Measurements from ENCODE around the gene AP5S1. TPM values are rescaled to one million over a fixed set of nuclear protein-coding genes. Genes with fewer than 3 reads are reported as not detected.

Gene AP5S1
- total RNA-seq, 2 donors from 2014 or later: 14.6 to 17.3 TPM

DNA sequence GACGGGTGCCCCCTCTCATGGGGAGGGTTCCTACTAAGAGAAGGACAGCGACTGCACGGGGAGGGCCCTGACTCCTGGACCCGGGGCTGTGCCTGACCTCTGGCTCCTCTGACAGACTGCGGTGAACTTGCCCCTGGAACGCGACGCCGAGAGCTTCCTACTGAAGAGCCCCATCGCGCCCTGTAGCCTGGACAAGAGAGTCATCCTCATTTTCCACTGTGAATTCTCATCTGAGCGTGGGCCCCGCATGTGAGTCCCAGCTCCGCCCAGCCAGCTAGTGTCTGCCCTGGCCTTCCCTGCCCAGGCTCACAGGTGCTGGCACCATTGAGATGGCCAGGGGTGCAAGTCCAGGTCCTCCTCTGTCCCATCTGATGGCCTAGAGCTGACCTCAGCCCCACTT lies 17.1 kb upstream of the AP5S1 start:
- DNase-seq (ENCODE audit: low spot score): no peak
- no peaks in the 10 kb centered on the region for H3K9me3 ChIP-seq
- no peaks in the 10 kb centered on the region for H3K27me3 ChIP-seq
- H3K27ac ChIP-seq: no peak overlapping the region
- no peak for TF ChIP-seq CTCF (IDR thresholded peaks at IDR 0.05)
- peaks cover 0 to 42% of the 10 kb centered on the region in 2 donors for H3K4me1 ChIP-seq
- no peak overlapping the region for H3K4me3 ChIP-seq
- H3K36me3 ChIP-seq: peaks cover 35% of the 10 kb centered on the region

DNA sequence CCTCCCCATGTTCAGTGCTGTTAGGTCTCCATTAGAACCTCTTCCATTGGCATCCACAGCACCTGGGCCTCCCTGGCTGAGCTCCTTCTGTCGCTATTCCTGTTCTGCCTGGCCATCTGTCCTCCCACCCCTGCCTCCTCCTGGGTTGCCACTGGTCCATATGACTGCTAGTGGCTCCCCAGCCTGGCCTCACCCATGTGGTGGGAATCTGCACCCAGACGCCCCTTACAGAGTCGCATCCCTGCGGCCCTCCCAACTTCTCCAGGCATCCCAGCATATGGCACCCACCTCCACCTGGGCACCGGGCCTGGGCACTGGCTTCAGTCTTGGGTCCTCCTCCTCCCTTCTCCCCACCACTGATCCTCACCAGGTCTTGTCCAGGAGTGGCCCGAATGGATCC lies 16.5 kb upstream of the AP5S1 start:
- DNase-seq (ENCODE audit: low spot score): no peak
- Histone ChIP-seq H3K36me3 (peaks cover 35% of the 10 kb centered on the region), H3K9me3 (no peaks in the 10 kb centered on the region), H3K4me1 (peaks cover 0 to 42% of the 10 kb centered on the region in 2 donors), H3K4me3 (no peak overlapping the region), H3K27me3 (no peaks in the 10 kb centered on the region), H3K27ac (no peak overlapping the region)
- no peak for TF ChIP-seq CTCF (IDR thresholded peaks at IDR 0.05)

DNA sequence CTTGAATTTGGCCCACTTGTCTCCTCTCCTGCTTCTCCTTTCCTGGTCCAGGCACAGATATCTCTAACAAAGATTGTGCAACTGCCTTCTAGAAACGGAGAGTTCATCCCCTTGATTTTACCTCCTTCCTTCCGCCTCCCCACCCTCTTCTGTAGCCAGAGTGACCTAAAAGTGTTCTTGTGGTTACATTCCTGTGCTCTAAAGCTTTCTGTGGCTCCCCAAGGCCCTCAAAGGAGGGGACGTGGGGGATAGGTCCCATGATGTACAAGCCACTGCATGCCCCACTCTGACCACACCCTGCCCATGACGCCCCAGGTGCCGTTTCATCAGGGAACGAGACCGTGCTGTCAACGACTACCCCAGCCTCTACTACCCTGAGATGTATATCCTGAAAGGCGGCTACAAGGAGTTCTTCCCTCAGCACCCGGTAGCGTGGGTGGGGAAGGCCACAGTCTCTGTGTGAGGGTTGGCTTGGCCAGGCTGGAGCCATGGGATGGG lies 16.0 kb upstream of the AP5S1 start:
- DNase-seq (ENCODE audit: low spot score): no peak
- Histone ChIP-seq H3K9me3 (no peaks in the 10 kb centered on the region), H3K27ac (no peak overlapping the region), H3K4me3 (no peak overlapping the region), H3K27me3 (no peaks in the 10 kb centered on the region), H3K4me1 (peaks cover 0 to 38% of the 10 kb centered on the region in 2 donors), H3K36me3 (peaks cover 35% of the 10 kb centered on the region)
- no peak for TF ChIP-seq CTCF (IDR thresholded peaks at IDR 0.05)

- peak overlapping the region in 1 of 2 donors; percentile 12 for H3K27ac ChIP-seq
- peaks cover 35% of the 10 kb centered on the region for H3K36me3 ChIP-seq
- H3K4me3 ChIP-seq: no peak overlapping the region
- H3K9me3 ChIP-seq: no peaks in the 10 kb centered on the region
- H3K27me3 ChIP-seq: no peaks in the 10 kb centered on the region
- H3K4me1 ChIP-seq: peaks cover 0 to 38% of the 10 kb centered on the region in 2 donors
- no peak for DNase-seq (ENCODE audit: low spot score)
- TF ChIP-seq CTCF (IDR thresholded peaks at IDR 0.05): no peak
Measured at GRCh38 chr20:3804781-3805180, 15.6 kb upstream of the AP5S1 start.

DNA sequence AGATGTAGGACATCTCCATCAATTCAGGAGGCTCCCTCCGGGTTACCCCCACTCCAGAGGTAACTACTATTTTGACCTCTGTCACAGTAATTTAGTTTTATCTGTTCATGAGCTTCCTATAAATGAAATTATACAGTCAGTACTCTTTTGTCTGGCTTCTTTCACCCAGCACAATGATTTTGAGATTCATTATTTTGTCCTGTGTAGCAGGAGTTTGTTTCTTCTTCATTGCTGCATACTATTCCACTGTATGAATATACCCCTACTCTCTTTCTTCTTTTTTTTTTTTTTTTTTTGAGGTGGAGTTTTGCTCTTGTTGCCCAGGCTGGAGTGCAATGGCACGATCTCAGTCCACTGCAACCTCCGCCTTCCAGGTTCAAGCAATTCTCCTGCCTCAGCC lies 11.8 kb upstream of the AP5S1 start:
- H3K9me3 ChIP-seq: no peaks in the 10 kb centered on the region
- peak overlapping the region; percentile 94 to 96 for H3K27ac ChIP-seq
- no peak overlapping the region for H3K4me3 ChIP-seq
- no peaks in the 10 kb centered on the region for H3K27me3 ChIP-seq
- H3K36me3 ChIP-seq: peaks cover 8% of the 10 kb centered on the region
- H3K4me1 ChIP-seq: peaks cover 0 to 68% of the 10 kb centered on the region in 2 donors
- no peak for TF ChIP-seq CTCF (IDR thresholded peaks at IDR 0.05)
- DNase-seq (ENCODE audit: low spot score): no peak

Data from right atrium auricular region (tissue), 2 donors.